SIG-M5 (cell line): Measurements from ENCODE around the gene APEX1.
"Not testable (repeated sequence)": the region's sequence is repeated elsewhere in the genome, so short reads cannot be mapped to it uniquely, and the experiment has no call there.

Experiments
- DNase-seq: peaks from one replicate; lab custom pipeline; 2025; lab: John Stamatoyannopoulos, UW

Gene APEX1

GRCh38 chr14:20435582-20436362 lies 19.3 kb upstream of the APEX1 start, which contains the start of gene KLHL33:
TSS of gene KLHL33 (minus strand) at chr14:20436166. CDS start at chr14:20435811, 355 bp downstream.
- no peak for DNase-seq

DNA sequence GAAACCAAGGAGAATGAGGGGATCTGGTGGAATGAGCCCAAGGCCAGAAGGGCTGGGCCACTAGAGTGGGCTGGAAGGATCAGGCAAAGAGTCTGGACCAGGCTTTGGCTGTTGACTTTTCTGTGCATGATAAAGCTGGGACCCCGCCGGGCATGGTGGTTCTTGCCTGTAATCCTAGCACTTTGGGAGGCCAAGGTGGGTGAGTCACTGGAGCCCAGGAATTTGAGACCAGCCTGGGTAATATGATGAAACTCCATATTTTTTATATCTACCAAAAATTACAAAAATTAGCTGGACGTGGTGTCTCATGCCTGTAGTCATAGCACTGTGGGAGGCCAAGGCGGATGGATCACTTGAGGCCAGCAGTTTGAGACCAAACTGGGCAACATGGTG lies 18.7 kb upstream of the APEX1 start:
- no peak for DNase-seq

GRCh38 chr14:20438664-20439063 lies 16.4 kb upstream of the APEX1 start:
- no peak for DNase-seq

DNA sequence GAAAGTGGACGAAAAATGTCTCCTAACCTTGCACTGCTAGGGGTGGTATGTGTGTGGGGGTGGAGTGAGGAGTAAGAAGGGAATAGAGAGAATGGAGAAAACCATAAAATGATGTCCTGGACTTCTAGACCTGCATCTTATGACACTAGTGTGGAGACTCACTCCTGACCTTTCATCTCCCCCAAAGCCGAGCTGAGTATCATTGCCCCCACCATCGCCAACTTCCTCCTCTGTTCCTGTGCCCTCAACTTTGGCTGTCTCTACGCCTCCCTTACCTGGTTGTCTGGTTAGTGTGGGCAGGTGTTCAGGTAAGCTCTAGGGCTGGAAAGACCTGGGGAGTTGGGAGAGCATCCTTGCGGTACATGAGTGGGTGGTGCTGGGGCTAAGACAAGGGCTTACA lies 14.6 kb upstream of the APEX1 start:
- no peak for DNase-seq

DNA sequence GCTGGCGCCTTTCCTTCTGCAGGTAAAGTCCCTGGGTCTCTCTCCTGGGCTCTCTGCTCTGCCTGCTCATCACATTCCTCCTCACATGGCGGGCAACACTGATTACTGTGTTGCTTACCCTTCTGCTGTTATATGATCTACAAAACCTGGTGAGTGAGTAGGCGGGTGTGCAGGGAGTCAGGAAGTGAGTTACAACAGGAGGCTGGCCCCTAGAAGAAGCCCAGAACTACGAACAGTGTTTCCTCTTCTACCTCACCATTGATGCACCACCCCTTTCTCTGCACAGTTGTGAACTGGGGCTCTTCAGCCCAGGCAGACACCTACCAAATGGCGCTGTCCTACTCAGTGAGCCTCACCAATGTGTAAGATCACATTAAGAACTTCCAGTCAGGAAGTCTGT lies 14.1 kb upstream of the APEX1 start:
- DNase-seq: no peak

DNA sequence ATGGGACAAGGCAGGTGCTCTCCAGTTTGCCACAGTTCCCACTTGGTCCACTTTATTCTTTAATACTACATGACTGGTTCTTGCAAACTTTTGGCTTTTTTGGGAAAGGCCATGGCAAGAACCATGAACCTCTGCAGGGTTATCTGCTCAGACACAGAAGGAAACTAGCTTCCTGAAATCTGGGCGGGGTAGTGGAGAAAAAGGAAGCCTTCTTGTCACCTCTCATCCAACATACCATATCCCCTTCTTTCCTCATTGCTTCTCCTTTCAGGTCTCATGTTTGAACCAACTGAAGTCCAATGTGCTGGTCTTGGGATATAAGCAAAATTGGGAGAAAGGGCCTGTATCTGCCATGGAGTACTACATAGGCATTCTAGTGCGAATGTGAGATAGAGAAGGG lies 13.6 kb upstream of the APEX1 start:
- DNase-seq: no peak

GRCh38 chr14:20443650-20444049 lies 11.4 kb upstream of the APEX1 start:
- DNase-seq: not testable (repeated sequence)

DNA sequence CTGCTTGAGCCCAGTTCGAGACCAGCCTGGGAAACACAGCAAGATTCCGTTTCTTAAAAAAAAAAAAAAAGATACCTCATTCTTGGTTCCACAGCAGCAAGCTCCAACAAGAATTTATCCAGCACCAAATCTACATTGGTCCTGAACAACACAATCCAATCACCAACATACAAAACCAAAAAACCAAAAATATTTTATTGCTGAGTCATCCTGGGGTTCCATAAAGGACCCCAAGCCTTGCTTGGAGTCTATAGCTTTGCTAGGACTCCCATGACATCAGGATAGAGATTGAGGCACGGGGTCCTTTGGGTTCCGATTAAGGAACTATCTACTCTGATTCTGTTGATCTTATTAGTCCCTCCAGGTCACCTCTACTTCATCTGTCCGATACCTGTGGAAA lies 8.1 kb upstream of the APEX1 start:
- DNase-seq: no peak

- DNase-seq: not testable (repeated sequence)
Observed at GRCh38 chr14:20452831-20453230, 2.2 kb upstream of the APEX1 start.

- peak; percentile 76 for DNase-seq
Observed at GRCh38 chr14:20455355-20456300, 602 bp downstream of the APEX1 start.

DNA sequence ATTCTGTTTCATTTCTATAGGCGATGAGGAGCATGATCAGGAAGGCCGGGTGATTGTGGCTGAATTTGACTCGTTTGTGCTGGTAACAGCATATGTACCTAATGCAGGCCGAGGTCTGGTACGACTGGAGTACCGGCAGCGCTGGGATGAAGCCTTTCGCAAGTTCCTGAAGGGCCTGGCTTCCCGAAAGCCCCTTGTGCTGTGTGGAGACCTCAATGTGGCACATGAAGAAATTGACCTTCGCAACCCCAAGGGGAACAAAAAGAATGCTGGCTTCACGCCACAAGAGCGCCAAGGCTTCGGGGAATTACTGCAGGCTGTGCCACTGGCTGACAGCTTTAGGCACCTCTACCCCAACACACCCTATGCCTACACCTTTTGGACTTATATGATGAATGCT lies 1.9 kb downstream of the APEX1 start:
- DNase-seq: no peak

- DNase-seq: no peak
Observed at GRCh38 chr14:20458031-20458789, 3.2 kb downstream of the APEX1 start.

DNA sequence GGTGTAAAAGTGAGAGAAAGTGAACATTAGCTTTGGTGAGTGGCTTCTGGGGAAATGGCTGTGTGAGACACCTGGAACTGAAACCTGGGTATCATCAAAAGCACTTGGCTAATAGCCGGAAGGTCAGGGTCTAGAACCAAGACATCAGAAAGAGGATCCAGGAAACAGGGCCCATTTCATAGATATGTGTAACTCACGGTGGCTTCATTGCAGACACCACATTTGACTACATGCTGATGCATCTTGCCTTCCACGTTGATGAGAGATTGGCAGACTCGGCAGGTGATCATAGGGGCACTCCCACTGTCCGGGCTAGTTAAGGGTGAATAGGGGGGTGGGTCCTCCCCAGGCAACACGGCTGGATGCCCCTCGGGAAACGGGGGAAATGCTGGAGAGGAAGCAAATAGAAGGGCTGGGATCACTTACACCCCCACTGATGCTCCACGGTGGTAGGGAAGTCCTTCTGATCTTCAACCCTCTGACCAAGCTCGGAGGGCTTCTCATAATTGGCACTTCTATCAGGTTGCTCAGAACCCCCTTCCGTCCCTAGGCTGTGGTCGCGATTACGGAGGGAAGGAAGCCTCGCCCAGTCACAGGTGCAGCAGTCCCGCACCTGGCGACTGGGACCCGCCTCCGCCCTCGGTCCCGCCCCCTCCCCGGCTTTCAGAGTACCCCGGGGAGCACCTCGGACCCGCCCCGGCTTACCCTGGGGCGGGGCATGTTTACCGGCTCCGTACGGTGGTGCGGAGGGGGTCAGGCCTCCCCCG lies 5.6 kb downstream of the APEX1 start:
- DNase-seq: no peak

- DNase-seq: peak; percentile 100
Observed at GRCh38 chr14:20461225-20462141, 6.5 kb downstream of the APEX1 start, which contains the start of gene PIP4P1. TSS of gene PIP4P1 (minus strand) at chr14:20461434. CDS start at chr14:20461325, 109 bp downstream.

DNA sequence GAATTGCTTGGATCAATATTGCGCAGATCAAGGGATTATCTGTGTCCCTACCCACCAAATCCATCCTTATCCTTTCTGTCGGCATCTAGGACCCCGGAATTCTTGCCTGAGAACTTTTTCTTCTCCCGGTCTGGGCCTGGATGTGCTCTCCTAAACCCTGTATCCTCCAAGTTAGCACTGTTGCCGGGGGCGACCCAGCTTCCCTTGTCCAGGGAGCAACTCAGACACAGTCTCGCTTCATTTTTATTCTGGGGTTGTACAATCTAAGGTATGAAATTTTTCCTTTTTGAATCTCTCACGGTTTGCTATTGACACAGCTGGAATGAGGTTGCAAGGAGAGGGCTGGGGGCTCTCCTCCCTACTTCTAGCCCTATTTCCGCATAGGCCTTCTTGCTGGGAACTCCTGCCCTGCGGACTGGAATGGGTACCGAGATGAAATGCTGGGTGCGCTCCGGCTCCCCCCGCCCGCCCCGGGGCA lies 13.8 kb downstream of the APEX1 start:
- DNase-seq: no peak

- DNase-seq: peak; percentile 36
Observed at GRCh38 chr14:20469242-20469889, 14.3 kb downstream of the APEX1 start, which contains the start of gene PNP. TSS of gene PNP (plus strand) at chr14:20469406. CDS start at chr14:20469525, 119 bp downstream.

- DNase-seq: peak; percentile 48
Observed at GRCh38 chr14:20469890-20470602, 15.0 kb downstream of the APEX1 start.

DNA sequence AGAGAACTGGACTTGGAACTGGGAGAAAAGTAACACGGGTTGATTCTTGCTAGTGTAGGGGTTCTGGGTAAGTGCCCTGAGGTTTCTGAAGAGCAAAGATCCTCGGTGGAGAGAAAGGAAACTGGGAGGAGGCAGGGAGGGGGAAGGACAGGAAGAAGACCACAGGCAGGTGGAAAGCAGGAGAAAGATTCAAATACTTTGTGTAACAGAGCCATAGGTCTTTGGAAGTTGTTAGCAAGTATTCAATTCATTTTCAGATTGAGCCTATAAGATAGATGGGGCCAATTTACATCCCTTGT lies 15.5 kb downstream of the APEX1 start:
- DNase-seq: no peak
